Mammary epithelial cell (primary cell): ENCODE results near the gene GPR42.

ENCODE experiments used
- CTCF ChIP-seq, 2 donors: IDR thresholded peaks in 1 of 2; conservative IDR thresholded peaks in 1 of 2; 2 replicates each; pipeline ENCODE4 v1.5.1; 2011 to 2012; ENCODE audit warnings: inconsistent platforms in 2 of 2, low read length in 2 of 2, mild to moderate bottlenecking in 2 of 2, control low read depth in 1 of 2, low read depth in 1 of 2; ENCODE audit not compliant: insufficient read depth in 1 of 2; ENCODE audit errors: extremely low read depth in 1 of 2
- EZH2 ChIP-seq: IDR thresholded peaks from 2 replicates; pipeline ENCODE4 v1.6.1; 2012; ENCODE audit warnings: low read length, inconsistent platforms, borderline replicate concordance

DNA sequence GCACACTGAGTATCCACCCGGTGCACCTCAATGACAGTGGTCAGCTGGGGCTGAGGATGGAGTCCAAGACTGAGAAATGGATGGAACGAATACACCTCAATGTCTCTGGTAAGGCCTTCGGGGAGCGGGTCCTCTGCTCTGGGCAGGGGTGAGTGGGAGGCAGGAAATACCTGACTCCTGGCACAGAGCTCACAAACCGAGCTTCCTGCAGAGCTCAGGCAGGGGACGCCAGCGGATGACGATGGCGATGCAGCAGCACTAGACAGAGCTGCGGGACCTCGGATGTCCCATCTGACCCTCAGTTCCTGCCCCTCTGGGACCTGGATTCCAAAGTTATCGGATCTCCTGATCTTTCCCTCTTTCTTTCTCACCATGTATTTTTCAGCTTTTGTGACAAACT lies 38.1 kb upstream of the GPR42 start:
- TF ChIP-seq CTCF (conservative IDR thresholded peaks at IDR 0.05 in 1 of 2, IDR thresholded peaks at IDR 0.05 in 1 of 2; ENCODE audit: extremely low read depth in 1 of 2, insufficient read depth in 1 of 2, low read depth in 1 of 2, low read length in 2 of 2) (no peak), EZH2 (no peak)
